Measurements from ENCODE around the gene P2RY13. TPM values are rescaled to one million over a fixed set of nuclear protein-coding genes. Genes with fewer than 3 reads are reported as not detected.

Gene P2RY13
- total RNA-seq, 2 donors from 2014 or later, result under 0.01 to 0.33 TPM

DNA sequence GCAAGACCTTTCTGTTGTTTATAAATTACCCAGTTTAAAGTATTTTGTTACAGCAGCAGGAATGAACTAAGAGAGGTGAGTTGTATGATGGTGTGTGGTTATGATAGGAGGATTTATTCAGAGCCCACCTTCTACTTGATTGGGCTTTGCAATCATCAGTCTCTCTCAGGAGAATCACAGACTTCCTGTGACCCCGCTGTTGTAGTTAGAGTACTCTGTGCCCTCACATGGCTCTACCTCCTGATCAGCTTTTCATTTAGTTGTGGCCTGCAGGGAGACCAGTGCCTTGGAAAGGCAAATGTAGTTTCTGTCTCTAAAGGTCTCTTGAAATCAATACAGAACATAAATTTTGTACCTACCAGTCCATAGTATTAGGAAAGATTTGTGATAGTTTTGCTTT lies 43.4 kb downstream of the P2RY13 start:
- 75 to 81% methylated on average over 1 of the region's 1 CpG for WGBS, 2 donors
- H3K36me3 ChIP-seq (replicated peaks in 1 of 2; ENCODE audit: insufficient read depth in 1 of 2, low read depth in 2 of 2), result no peaks in the 10 kb centered on the region
- no peak for ATAC-seq
- peaks cover 3% of the 10 kb centered on the region for H3K4me1 ChIP-seq
- no peak for DNase-seq
- TF ChIP-seq CTCF (IDR thresholded peaks at IDR 0.05), result no peak
- no peak for TF ChIP-seq POLR2A (IDR thresholded peaks at IDR 0.05)
- no peaks in the 10 kb centered on the region for H3K9me3 ChIP-seq
- H3K4me3 ChIP-seq, result no peak overlapping the region
- no peaks in the 10 kb centered on the region for H3K27me3 ChIP-seq
- H3K27ac ChIP-seq, result no peak overlapping the region
- intact Hi-C loops (cut with DNase I), result loop anchor here (5.0 kb wide), 1 partner anchor 59 kb away; no protein-coding TSS in a partner anchor

- no peak for ATAC-seq
- TF ChIP-seq CTCF (IDR thresholded peaks at IDR 0.05), result no peak
- TF ChIP-seq POLR2A (IDR thresholded peaks at IDR 0.05), result no peak
- no peak overlapping the region for H3K4me3 ChIP-seq
- 14 to 24% methylated on average over 5 of the region's 5 CpGs for WGBS, 2 donors
- H3K36me3 ChIP-seq (replicated peaks in 1 of 2; ENCODE audit: insufficient read depth in 1 of 2, low read depth in 2 of 2), result no peaks in the 10 kb centered on the region
- H3K9me3 ChIP-seq, result no peaks in the 10 kb centered on the region
- no peak overlapping the region for H3K27ac ChIP-seq
- DNase-seq, result peak in 2 of 4 donors; percentile 27 to 37
- H3K27me3 ChIP-seq, result no peaks in the 10 kb centered on the region
- intact Hi-C loops (cut with DNase I), result loop anchor here (5.0 kb wide), 1 partner anchor 117 kb away; no protein-coding TSS in a partner anchor
- peaks cover 3% of the 10 kb centered on the region for H3K4me1 ChIP-seq
Measured at GRCh38 chr3:151283907-151284461, 45.4 kb downstream of the P2RY13 start.

DNA sequence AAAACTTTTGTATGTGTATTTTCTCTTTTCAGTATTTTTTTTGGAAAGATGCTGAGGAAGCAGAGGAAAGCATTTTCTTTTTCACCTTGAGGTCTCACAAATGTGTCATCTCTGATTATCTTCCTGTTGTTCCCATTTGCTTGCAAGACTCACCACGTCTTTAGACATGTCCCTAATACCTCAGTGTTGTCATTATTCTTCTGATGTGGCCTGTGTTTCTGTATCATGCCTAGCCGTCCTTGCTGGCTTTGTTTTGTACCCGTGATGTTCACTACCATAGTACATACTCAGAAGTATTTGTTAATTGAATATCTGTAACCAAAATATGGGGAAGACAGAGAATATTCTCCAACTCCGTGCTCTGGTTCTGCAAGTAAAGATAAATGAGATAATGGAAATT lies 46.0 kb downstream of the P2RY13 start:
- intact Hi-C loops (cut with DNase I), result loop anchor here (5.0 kb wide), 1 partner anchor 116 kb away; no protein-coding TSS in a partner anchor

GRCh38 chr3:151282921-151283320 lies 46.4 kb downstream of the P2RY13 start:
- no peak overlapping the region for H3K4me3 ChIP-seq
- no peak overlapping the region for H3K27ac ChIP-seq
- 0% methylated on average over 1 of the region's 1 CpG for WGBS, 2 donors
- intact Hi-C loops (cut with DNase I), result loop anchor here (5.0 kb wide), 1 partner anchor 116 kb away; no protein-coding TSS in a partner anchor
- H3K36me3 ChIP-seq (replicated peaks in 1 of 2; ENCODE audit: insufficient read depth in 1 of 2, low read depth in 2 of 2), result no peaks in the 10 kb centered on the region
- H3K27me3 ChIP-seq, result no peaks in the 10 kb centered on the region
- no peaks in the 10 kb centered on the region for H3K9me3 ChIP-seq
- H3K4me1 ChIP-seq, result peaks cover 3% of the 10 kb centered on the region
- peak; percentile 77 for ATAC-seq
- TF ChIP-seq CTCF (IDR thresholded peaks at IDR 0.05) (peak; percentile 23 to 80 (median 65)), POLR2A (IDR thresholded peaks at IDR 0.05) (no peak)
- no peak for DNase-seq

More for the DNA sequence above, 46.0 kb downstream of the P2RY13 start:
- ATAC-seq, result no peak
- H3K4me3 ChIP-seq, result no peak overlapping the region
- H3K36me3 ChIP-seq (replicated peaks in 1 of 2; ENCODE audit: insufficient read depth in 1 of 2, low read depth in 2 of 2), result no peaks in the 10 kb centered on the region
- TF ChIP-seq CTCF (IDR thresholded peaks at IDR 0.05) (no peak), POLR2A (IDR thresholded peaks at IDR 0.05) (no peak)
- no peak for DNase-seq
- WGBS, 2 donors, result 38 to 39% methylated on average over 4 of the region's 4 CpGs
- H3K9me3 ChIP-seq, result no peaks in the 10 kb centered on the region
- H3K27ac ChIP-seq, result no peak overlapping the region
- H3K27me3 ChIP-seq, result no peaks in the 10 kb centered on the region
- peaks cover 3% of the 10 kb centered on the region for H3K4me1 ChIP-seq

Measured in body of pancreas (tissue), 4 donors.